ENCODE results near the gene NCAPD2.
A peak's percentile ranks its signal among the peaks of the same experiment; 100 is the strongest.

NCAPD2 gene

GRCh38 chr12:6560501-6561205 is 66.8 kb downstream of the NCAPD2 start:
- Histone ChIP-seq H3K36me3 (ENCODE audit: insufficient read depth, insufficient read length, low read length) (peaks cover 88% of the 10 kb centered on the region), H3K4me3 (ENCODE audit: insufficient read length, low read depth) (no peak overlapping the region), H3K4me1 (ENCODE audit: insufficient read depth, insufficient read length) (no peaks in the 10 kb centered on the region), H3K9me3 (ENCODE audit: insufficient read depth, low read length) (no peaks in the 10 kb centered on the region), H3K9ac (ENCODE audit: insufficient read length, low read depth) (no peak overlapping the region), H3K27me3 (ENCODE audit: insufficient read depth, insufficient read length) (no peaks in the 10 kb centered on the region)
- DNase-seq (ENCODE audit: low read depth, low spot score), result no peak
- TF ChIP-seq YY1 (IDR thresholded peaks at IDR 0.05; ENCODE audit: insufficient read depth, insufficient read length), result no peak
- TF ChIP-seq SUZ12 (IDR thresholded peaks at IDR 0.05; ENCODE audit: extremely low read depth, insufficient read depth, insufficient read length), result no peak
- no peak for TF ChIP-seq ZNF274 (IDR thresholded peaks at IDR 0.05; ENCODE audit: low read depth, low read length)

- Histone ChIP-seq H3K4me3 (ENCODE audit: insufficient read length, low read depth) (no peak overlapping the region), H3K9ac (ENCODE audit: insufficient read length, low read depth) (peak overlapping the region; percentile 7), H3K27me3 (ENCODE audit: insufficient read depth, insufficient read length) (no peaks in the 10 kb centered on the region), H3K4me1 (ENCODE audit: insufficient read depth, insufficient read length) (no peaks in the 10 kb centered on the region), H3K9me3 (ENCODE audit: insufficient read depth, low read length) (no peaks in the 10 kb centered on the region), H3K36me3 (ENCODE audit: insufficient read depth, insufficient read length, low read length) (peaks cover 92% of the 10 kb centered on the region)
- TF ChIP-seq ZNF274 (IDR thresholded peaks at IDR 0.05; ENCODE audit: low read depth, low read length) (no peak), SUZ12 (IDR thresholded peaks at IDR 0.05; ENCODE audit: extremely low read depth, insufficient read depth, insufficient read length) (no peak), YY1 (IDR thresholded peaks at IDR 0.05; ENCODE audit: insufficient read depth, insufficient read length) (no peak)
- DNase-seq (ENCODE audit: low read depth, low spot score), result no peak
Observed at GRCh38 chr12:6562881-6563280, 69.0 kb downstream of the NCAPD2 start.

- H3K9me3 ChIP-seq (ENCODE audit: insufficient read depth, low read length), result no peaks in the 10 kb centered on the region
- DNase-seq (ENCODE audit: low read depth, low spot score), result peak; percentile 78
- peaks cover 86% of the 10 kb centered on the region for H3K36me3 ChIP-seq (ENCODE audit: insufficient read depth, insufficient read length, low read length)
- no peak overlapping the region for H3K4me3 ChIP-seq (ENCODE audit: insufficient read length, low read depth)
- no peak overlapping the region for H3K9ac ChIP-seq (ENCODE audit: insufficient read length, low read depth)
- TF ChIP-seq YY1 (IDR thresholded peaks at IDR 0.05; ENCODE audit: insufficient read depth, insufficient read length) (no peak), SUZ12 (IDR thresholded peaks at IDR 0.05; ENCODE audit: extremely low read depth, insufficient read depth, insufficient read length) (no peak), ZNF274 (IDR thresholded peaks at IDR 0.05; ENCODE audit: low read depth, low read length) (no peak)
- H3K27me3 ChIP-seq (ENCODE audit: insufficient read depth, insufficient read length), result no peaks in the 10 kb centered on the region
- no peaks in the 10 kb centered on the region for H3K4me1 ChIP-seq (ENCODE audit: insufficient read depth, insufficient read length)
Observed at GRCh38 chr12:6563448-6564050, 69.6 kb downstream of the NCAPD2 start.

GRCh38 chr12:6567112-6567670 is 73.3 kb downstream of the NCAPD2 start:
- Histone ChIP-seq H3K9me3 (ENCODE audit: insufficient read depth, low read length) (no peaks in the 10 kb centered on the region), H3K36me3 (ENCODE audit: insufficient read depth, insufficient read length, low read length) (peaks cover 82% of the 10 kb centered on the region), H3K4me3 (ENCODE audit: insufficient read length, low read depth) (peak overlapping the region; percentile 95), H3K9ac (ENCODE audit: insufficient read length, low read depth) (peak overlapping the region; percentile 98), H3K4me1 (ENCODE audit: insufficient read depth, insufficient read length) (peaks cover 11% of the 10 kb centered on the region), H3K27me3 (ENCODE audit: insufficient read depth, insufficient read length) (no peaks in the 10 kb centered on the region)
- no peak for DNase-seq (ENCODE audit: low read depth, low spot score)
- no peak for TF ChIP-seq SUZ12 (IDR thresholded peaks at IDR 0.05; ENCODE audit: extremely low read depth, insufficient read depth, insufficient read length)
- TF ChIP-seq ZNF274 (IDR thresholded peaks at IDR 0.05; ENCODE audit: low read depth, low read length), result no peak
- no peak for TF ChIP-seq YY1 (IDR thresholded peaks at IDR 0.05; ENCODE audit: insufficient read depth, insufficient read length)

GRCh38 chr12:6569312-6569711 is 75.4 kb downstream of the NCAPD2 start:
- peak overlapping the region; percentile 37 for H3K9ac ChIP-seq (ENCODE audit: insufficient read length, low read depth)
- H3K4me1 ChIP-seq (ENCODE audit: insufficient read depth, insufficient read length), result peaks cover 11% of the 10 kb centered on the region
- peaks cover 82% of the 10 kb centered on the region for H3K36me3 ChIP-seq (ENCODE audit: insufficient read depth, insufficient read length, low read length)
- no peak for DNase-seq (ENCODE audit: low read depth, low spot score)
- no peaks in the 10 kb centered on the region for H3K27me3 ChIP-seq (ENCODE audit: insufficient read depth, insufficient read length)
- H3K4me3 ChIP-seq (ENCODE audit: insufficient read length, low read depth), result peak overlapping the region; percentile 16
- H3K9me3 ChIP-seq (ENCODE audit: insufficient read depth, low read length), result no peaks in the 10 kb centered on the region
- TF ChIP-seq ZNF274 (IDR thresholded peaks at IDR 0.05; ENCODE audit: low read depth, low read length) (no peak), SUZ12 (IDR thresholded peaks at IDR 0.05; ENCODE audit: extremely low read depth, insufficient read depth, insufficient read length) (no peak), YY1 (IDR thresholded peaks at IDR 0.05; ENCODE audit: insufficient read depth, insufficient read length) (no peak)

GRCh38 chr12:6569786-6570185 is 75.9 kb downstream of the NCAPD2 start:
- H3K4me1 ChIP-seq (ENCODE audit: insufficient read depth, insufficient read length), result peaks cover 11% of the 10 kb centered on the region
- TF ChIP-seq SUZ12 (IDR thresholded peaks at IDR 0.05; ENCODE audit: extremely low read depth, insufficient read depth, insufficient read length) (no peak), YY1 (IDR thresholded peaks at IDR 0.05; ENCODE audit: insufficient read depth, insufficient read length) (no peak), ZNF274 (IDR thresholded peaks at IDR 0.05; ENCODE audit: low read depth, low read length) (no peak)
- no peaks in the 10 kb centered on the region for H3K9me3 ChIP-seq (ENCODE audit: insufficient read depth, low read length)
- H3K36me3 ChIP-seq (ENCODE audit: insufficient read depth, insufficient read length, low read length), result peaks cover 83% of the 10 kb centered on the region
- no peaks in the 10 kb centered on the region for H3K27me3 ChIP-seq (ENCODE audit: insufficient read depth, insufficient read length)
- DNase-seq (ENCODE audit: low read depth, low spot score), result no peak
- no peak overlapping the region for H3K9ac ChIP-seq (ENCODE audit: insufficient read length, low read depth)
- H3K4me3 ChIP-seq (ENCODE audit: insufficient read length, low read depth), result no peak overlapping the region

- Histone ChIP-seq H3K27me3 (ENCODE audit: insufficient read depth, insufficient read length) (no peaks in the 10 kb centered on the region), H3K4me1 (ENCODE audit: insufficient read depth, insufficient read length) (peaks cover 11% of the 10 kb centered on the region), H3K36me3 (ENCODE audit: insufficient read depth, insufficient read length, low read length) (peaks cover 83% of the 10 kb centered on the region), H3K9ac (ENCODE audit: insufficient read length, low read depth) (no peak overlapping the region), H3K4me3 (ENCODE audit: insufficient read length, low read depth) (no peak overlapping the region), H3K9me3 (ENCODE audit: insufficient read depth, low read length) (no peaks in the 10 kb centered on the region)
- TF ChIP-seq YY1 (IDR thresholded peaks at IDR 0.05; ENCODE audit: insufficient read depth, insufficient read length) (no peak), SUZ12 (IDR thresholded peaks at IDR 0.05; ENCODE audit: extremely low read depth, insufficient read depth, insufficient read length) (no peak), ZNF274 (IDR thresholded peaks at IDR 0.05; ENCODE audit: low read depth, low read length) (no peak)
- peak; percentile 88 for DNase-seq (ENCODE audit: low read depth, low spot score)
Observed at GRCh38 chr12:6570264-6570887, 76.5 kb downstream of the NCAPD2 start.

Data from NT2/D1 (cell line).